HG03460 (cell line): Measurements from ENCODE around the gene AUP1.
A peak's percentile ranks its signal among the peaks of the same experiment; 100 is the strongest.

ENCODE experiments used
- ATAC-seq: cut with Tn5 transposase; IDR thresholded peaks from one replicate; pipeline ENCODE4 v1.9.1; 2021; ENCODE audit not compliant: unreplicated experiment

The AUP1 gene

GRCh38 chr2:74537140-74537539 is 7.6 kb upstream of the AUP1 start:
- no peak for ATAC-seq

GRCh38 chr2:74536166-74536950 is 6.9 kb upstream of the AUP1 start:
- no peak for ATAC-seq

- no peak for ATAC-seq
Measured at GRCh38 chr2:74535440-74535965, 6.0 kb upstream of the AUP1 start.

GRCh38 chr2:74534411-74534810 is 4.9 kb upstream of the AUP1 start:
- no peak for ATAC-seq

GRCh38 chr2:74533464-74533863 is 4.0 kb upstream of the AUP1 start:
- ATAC-seq, result no peak

GRCh38 chr2:74532222-74532621 is 2.7 kb upstream of the AUP1 start:
- ATAC-seq, result no peak

- ATAC-seq, result no peak
Measured at GRCh38 chr2:74531666-74532065, 2.2 kb upstream of the AUP1 start.

GRCh38 chr2:74530239-74531187 is 1.0 kb upstream of the AUP1 start:
- ATAC-seq, result peak; percentile 36

- peak; percentile 5 for ATAC-seq
Measured at GRCh38 chr2:74528600-74529356, 728 bp downstream of the AUP1 start.

GRCh38 chr2:74527741-74528140 is 1.8 kb downstream of the AUP1 start:
- no peak for ATAC-seq

- ATAC-seq, result no peak
Measured at GRCh38 chr2:74526649-74527230, 2.8 kb downstream of the AUP1 start.

GRCh38 chr2:74525717-74526648 is 3.5 kb downstream of the AUP1 start, which contains the start of gene DQX1:
Gene DQX1 (minus strand): TSS chr2:74526231. CDS start chr2:74525729, 502 bp downstream.
- ATAC-seq, result no peak

GRCh38 chr2:74524955-74525716 is 4.4 kb downstream of the AUP1 start:
- ATAC-seq, result no peak

GRCh38 chr2:74524005-74524404 is 5.5 kb downstream of the AUP1 start:
- ATAC-seq, result no peak

GRCh38 chr2:74522516-74522915 is 7.0 kb downstream of the AUP1 start:
- no peak for ATAC-seq

GRCh38 chr2:74516650-74517049 is 12.9 kb downstream of the AUP1 start:
- ATAC-seq, result no peak

GRCh38 chr2:74515981-74516633 is 13.4 kb downstream of the AUP1 start:
- no peak for ATAC-seq

GRCh38 chr2:74515271-74515980 is 14.1 kb downstream of the AUP1 start:
- ATAC-seq, result no peak
